B cell (primary cell): ENCODE results near the gene TPCN2. TPM values are rescaled to one million over a fixed set of nuclear protein-coding genes. Genes with fewer than 3 reads are reported as not detected.

Experiments
- ATAC-seq: fragments of 200-7000 bp; cut with Tn5 transposase; one replicate; pipeline ENCODE4 v1.10.0; 2021; ENCODE audit warnings: low read depth, mild to moderate bottlenecking, moderate number of reproducible peaks, moderate library complexity
- CTCF ChIA-PET: fragments of 350-600 bp; sonication (Branson Sonifier 250); formaldehyde crosslinking; loops from one replicate; lab custom pipeline; 2021; ENCODE audit warnings: antibody characterized with exemption, inconsistent platforms; lab: Charles Lee
- POLR2A ChIA-PET: fragments of 350-600 bp; sonication (Branson Sonifier 250); formaldehyde crosslinking; loops from one replicate; lab custom pipeline; 2021; ENCODE audit warnings: antibody characterized with exemption; lab: Charles Lee
- DNase-seq: peaks from one replicate; pipeline ENCODE4 v3.0.0; 2013
- H2AFZ ChIP-seq: 2 replicates; pipeline ENCODE4 v1.6.1; 2012; ENCODE audit warnings: mild to moderate bottlenecking, low read depth, low read length; ENCODE audit not compliant: insufficient read depth, poor library complexity, severe bottlenecking
- H3K27ac ChIP-seq, 2 donors: 1 replicate in 1 of 2; 2 replicates in 1 of 2; pipeline ENCODE4 v1.5.1; 2012 to 2013; ENCODE audit warnings: low read length in 2 of 2, mild to moderate bottlenecking in 2 of 2, moderate library complexity in 1 of 2
- H3K27me3 ChIP-seq, 4 experiments: fragments of 200-600 bp in 1 of 4; sonication (generic) in 1 of 4; replicated peaks in 1 of 4; 1 replicate in 2 of 4; 2 replicates in 2 of 4; pipeline versions ENCODE4 v1.6.1 to v1.7.0; 2013 to 2016; ENCODE audit warnings: low read length in 3 of 4, mild to moderate bottlenecking in 2 of 4, mixed read lengths in 1 of 4, moderate library complexity in 1 of 4; ENCODE audit not compliant: insufficient read depth in 4 of 4, control insufficient read depth in 3 of 4; ENCODE audit errors: control extremely low read depth in 1 of 4
- H3K36me3 ChIP-seq, 2 experiments: replicated peaks in 1 of 2; 1 replicate in 1 of 2; 2 replicates in 1 of 2; pipeline versions ENCODE4 v1.6.1 to v1.7.1; 2013; ENCODE audit warnings: low read length in 1 of 2; ENCODE audit not compliant: insufficient read depth in 2 of 2, control insufficient read depth in 1 of 2; ENCODE audit errors: control extremely low read depth in 1 of 2, extremely low read depth in 1 of 2
- H3K4me1 ChIP-seq, 2 donors: fragments of 200-600 bp in 1 of 2; sonication (generic) in 1 of 2; 1 replicate in 1 of 2; 2 replicates in 1 of 2; pipeline versions ENCODE4 v1.5.1 to v1.6.1; 2013 to 2017; ENCODE audit warnings: low read length in 2 of 2; ENCODE audit not compliant: control insufficient read depth in 2 of 2, insufficient read depth in 2 of 2
- H3K4me2 ChIP-seq: replicated peaks from 2 replicates; pipeline ENCODE3; 2012; ENCODE audit warnings: mild to moderate bottlenecking, low read depth, low read length; ENCODE audit not compliant: poor library complexity, severe bottlenecking
- H3K4me3 ChIP-seq, 5 experiments: fragments of 200-600 bp in 1 of 5; sonication (generic) in 1 of 5; 1 replicate in 3 of 5; 2 replicates in 2 of 5; pipeline versions ENCODE4 v1.5.1 to v1.7.0; 2011 to 2016; ENCODE audit warnings: low read length in 4 of 5, mild to moderate bottlenecking in 4 of 5, low read depth in 2 of 5, control low read depth in 1 of 5, moderate library complexity in 1 of 5; ENCODE audit not compliant: insufficient read depth in 1 of 5; ENCODE audit errors: control extremely low read depth in 1 of 5, extremely low read depth in 1 of 5
- H3K79me2 ChIP-seq: fragments of 200-600 bp; sonication (generic); one replicate; pipeline ENCODE4 v1.6.0; 2016; ENCODE audit warnings: low read length; ENCODE audit not compliant: control insufficient read depth, insufficient read depth
- H3K9ac ChIP-seq: fragments of 200-600 bp; sonication (generic); 2 replicates; pipeline ENCODE4 v1.6.1; 2017; ENCODE audit warnings: mild to moderate bottlenecking, low read length, moderate library complexity
- H3K9me3 ChIP-seq, 3 donors: one replicate each; pipeline versions ENCODE4 v1.6.1 to v1.7.1; 2013; ENCODE audit warnings: low read length in 2 of 3; ENCODE audit not compliant: control insufficient read depth in 2 of 3, insufficient read depth in 1 of 3; ENCODE audit errors: control extremely low read depth in 1 of 3
- H4K20me1 ChIP-seq: 2 replicates; pipeline ENCODE4 v1.6.0; 2012; ENCODE audit warnings: mild to moderate bottlenecking, low read length; ENCODE audit not compliant: insufficient read depth, control insufficient read depth, poor library complexity, severe bottlenecking
- H3K27ac Mint-ChIP-seq: one replicate; pipeline ENCODE4 v1.8.0; 2021; ENCODE audit warnings: mixed read lengths
- H3K27me3 Mint-ChIP-seq: one replicate; pipeline ENCODE4 v1.8.0; 2021; ENCODE audit warnings: mixed read lengths
- H3K4me1 Mint-ChIP-seq: one replicate; pipeline ENCODE4 v1.8.0; 2021; ENCODE audit warnings: mixed read lengths
- H3K4me3 Mint-ChIP-seq: one replicate; pipeline ENCODE4 v1.8.0; 2021; ENCODE audit warnings: mixed read lengths
- H3K9me3 Mint-ChIP-seq: one replicate; pipeline ENCODE4 v1.8.0; 2022; ENCODE audit warnings: mixed read lengths; ENCODE audit not compliant: insufficient read depth
- EZH2 ChIP-seq: IDR thresholded peaks from 2 replicates; pipeline ENCODE4 v1.6.1; 2012; ENCODE audit warnings: borderline replicate concordance, low read depth, mild to moderate bottlenecking, moderate library complexity, low read length; ENCODE audit not compliant: insufficient read depth, poor library complexity, severe bottlenecking
- WGBS: methylation state at CpG from one replicate; pipeline ENCODE4 v1.1.5; 2013; ENCODE audit warnings: missing lambda C conversion rate; ENCODE audit not compliant: insufficient coverage; 5-methylcytosine and 5-hydroxymethylcytosine counted together
- intact Hi-C: fragments of 100-400 bp; cut with micrococcal nuclease; formaldehyde crosslinking; loops from one replicate; pipeline ENCODE4 v1.10.0; 2022
- polyA plus RNA-seq: library from polyadenylated mRNA; depleted of rRNA; stranded (reverse); fragments of >200 nt; gene quantifications from 2 replicates; pipeline ENCODE4 v1.2.3, GENCODE V29; 2012
- total RNA-seq, 2 donors: library from RNA; stranded (reverse); fragments of 120-200 nt in 1 of 2; gene quantifications; 1 replicate in 1 of 2; 2 replicates in 1 of 2; pipeline versions ENCODE4 v1.2.3 to v1.2.4, GENCODE V29; 2013 to 2022
- TF ChIP-seq, protein P1 (sequence below): fragments of 200-600 bp; IDR thresholded peaks from one replicate; pipeline ENCODE4 v1.8.0; 2022; ENCODE audit warnings: antibody characterized with exemption, mild to moderate bottlenecking

The TPCN2 gene
- total and polyA plus RNA-seq, 2 donors (not counting 1 experiment from before 2014, with no cell fraction given) = 16.8 to 71.4 TPM

DNA sequence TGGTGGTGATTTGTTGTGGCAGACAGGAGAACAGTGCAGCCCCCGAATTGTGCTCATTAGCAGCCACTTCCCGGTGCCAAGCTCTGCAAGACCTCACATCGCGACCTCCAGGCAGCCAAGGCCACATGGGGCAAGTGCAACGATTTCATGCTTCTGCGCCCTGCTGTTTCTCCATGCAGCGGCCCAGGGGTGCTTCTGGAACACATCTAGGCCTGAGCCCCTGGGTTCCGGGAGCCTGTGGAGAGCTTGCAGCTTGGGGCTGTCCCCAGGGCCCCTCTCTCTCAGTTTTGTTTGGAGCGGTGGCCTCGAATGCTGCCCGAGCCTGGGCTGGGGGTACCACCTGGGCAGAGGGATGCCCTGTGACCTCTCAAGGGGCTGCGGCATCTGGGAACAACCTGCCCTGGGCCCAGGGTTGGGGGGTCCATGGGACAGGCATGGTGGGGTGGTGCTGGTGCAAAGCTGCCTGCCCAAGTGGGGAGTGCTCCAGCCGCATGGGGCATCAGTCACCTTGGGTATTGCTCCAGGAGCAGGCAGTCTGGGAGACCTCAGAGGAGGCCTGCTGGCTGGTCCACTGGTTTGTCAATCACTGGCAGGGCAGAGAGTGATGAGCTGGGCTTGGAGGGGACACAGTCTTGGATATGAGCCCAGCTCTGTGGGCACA, 51.9 kb downstream of the TPCN2 start:
- Histone ChIP-seq H3K27me3 (peaks cover 0 to 8% (median 2%) of the 10 kb centered on the region in 4 experiments), H3K4me3 (no peak overlapping the region), H3K4me1 (peaks cover 0 to 3% of the 10 kb centered on the region in 2 donors), H4K20me1 (no peaks in the 10 kb centered on the region), H2AFZ (no peak overlapping the region), H3K36me3 (no peaks in the 10 kb centered on the region), H3K79me2 (no peaks in the 10 kb centered on the region), H3K4me2 (no peak overlapping the region), H3K9me3 (peaks cover 0 to 5% (median 0%) of the 10 kb centered on the region in 3 donors), H3K27ac (no peak overlapping the region), H3K9ac (no peak overlapping the region)
- ChIA-PET POLR2A (no interaction called here), CTCF (interaction anchor here (1.3 to 5.2 kb wide), 3 partner anchors 12 to 569 kb away, joined by 3 to 71 read pairs (median 21); no protein-coding TSS in a partner anchor)
- 89% methylated on average over 13 of the region's 13 CpGs for WGBS
- TF ChIP-seq, protein P1, sequence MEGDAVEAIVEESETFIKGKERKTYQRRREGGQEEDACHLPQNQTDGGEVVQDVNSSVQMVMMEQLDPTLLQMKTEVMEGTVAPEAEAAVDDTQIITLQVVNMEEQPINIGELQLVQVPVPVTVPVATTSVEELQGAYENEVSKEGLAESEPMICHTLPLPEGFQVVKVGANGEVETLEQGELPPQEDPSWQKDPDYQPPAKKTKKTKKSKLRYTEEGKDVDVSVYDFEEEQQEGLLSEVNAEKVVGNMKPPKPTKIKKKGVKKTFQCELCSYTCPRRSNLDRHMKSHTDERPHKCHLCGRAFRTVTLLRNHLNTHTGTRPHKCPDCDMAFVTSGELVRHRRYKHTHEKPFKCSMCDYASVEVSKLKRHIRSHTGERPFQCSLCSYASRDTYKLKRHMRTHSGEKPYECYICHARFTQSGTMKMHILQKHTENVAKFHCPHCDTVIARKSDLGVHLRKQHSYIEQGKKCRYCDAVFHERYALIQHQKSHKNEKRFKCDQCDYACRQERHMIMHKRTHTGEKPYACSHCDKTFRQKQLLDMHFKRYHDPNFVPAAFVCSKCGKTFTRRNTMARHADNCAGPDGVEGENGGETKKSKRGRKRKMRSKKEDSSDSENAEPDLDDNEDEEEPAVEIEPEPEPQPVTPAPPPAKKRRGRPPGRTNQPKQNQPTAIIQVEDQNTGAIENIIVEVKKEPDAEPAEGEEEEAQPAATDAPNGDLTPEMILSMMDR = no peak
- no peak for TF ChIP-seq EZH2
- Mint-ChIP-seq H3K27ac (no peak overlapping the region), H3K9me3 (no peaks in the 10 kb centered on the region), H3K4me1 (peaks cover 2% of the 10 kb centered on the region), H3K27me3 (peaks cover 2% of the 10 kb centered on the region), H3K4me3 (no peak overlapping the region)
- DNase-seq = peak; percentile 20
- ATAC-seq = no peak
- intact Hi-C loops = loop anchor here (1.0 to 2.0 kb wide), 2 partner anchors 198 to 570 kb away; no protein-coding TSS in a partner anchor
